Thoracic aorta (tissue), 2 donors: ENCODE data around the gene COL7A1. TPM values are rescaled to one million over a fixed set of nuclear protein-coding genes. Genes with fewer than 3 reads are reported as not detected.

Experiments
- ATAC-seq: fragments of 150-250 bp; one replicate; pipeline ENCODE4 v1.8.0; 2017; ENCODE audit warnings: low read depth; ENCODE audit not compliant: insufficient number of reproducible peaks, low FRiP score
- DNase-seq: peaks from one replicate; pipeline ENCODE4 v3.0.0-alpha.2; 2020; ENCODE audit warnings: low spot score
- H3K27ac ChIP-seq, 2 donors: fragments of 200-600 bp; sonication (generic); 1 replicate in 1 of 2; 2 replicates in 1 of 2; pipeline ENCODE4 v1.5.1; 2016; ENCODE audit warnings: mild to moderate bottlenecking in 2 of 2, moderate library complexity in 2 of 2
- H3K27me3 ChIP-seq: fragments of 200-600 bp; sonication (generic); replicated peaks from 2 replicates; pipeline ENCODE4 v1.6.0; 2016; ENCODE audit warnings: mild to moderate bottlenecking; ENCODE audit not compliant: insufficient read depth
- H3K36me3 ChIP-seq: fragments of 200-600 bp; sonication (generic); one replicate; pipeline ENCODE4 v1.5.1; 2016
- H3K4me1 ChIP-seq, 2 donors: fragments of 200-600 bp; sonication (generic); 1 replicate in 1 of 2; 2 replicates in 1 of 2; pipeline versions ENCODE4 v1.5.1 to v1.6.0; 2016; ENCODE audit warnings: low read depth in 2 of 2, mild to moderate bottlenecking in 1 of 2; ENCODE audit not compliant: control insufficient read depth in 1 of 2
- H3K4me3 ChIP-seq: fragments of 200-600 bp; sonication (generic); 2 replicates; pipeline ENCODE4 v1.5.1; 2016; ENCODE audit warnings: mild to moderate bottlenecking
- H3K9me3 ChIP-seq: fragments of 200-600 bp; sonication (generic); 2 replicates; pipeline ENCODE4 v1.5.1; 2016
- CTCF ChIP-seq: fragments of 200-600 bp; sonication (generic); IDR thresholded peaks from one replicate; pipeline ENCODE4 v1.5.1; 2019; ENCODE audit warnings: antibody characterized with exemption
- total RNA-seq, 2 donors: library from RNA; depleted of rRNA; stranded (reverse); fragments of >200 nt; gene quantifications; one replicate each; pipeline versions ENCODE4 v1.1.0 to v1.2.3, GENCODE V29; 2016

Gene COL7A1
- total RNA-seq, 2 donors from 2014 or later = 16.4 to 26.7 TPM

GRCh38 chr3:48566401-48566760 lies 28.7 kb downstream of the COL7A1 start:
- H3K4me1 ChIP-seq = peaks cover 0 to 3% of the 10 kb centered on the region in 2 donors
- no peak overlapping the region for H3K27ac ChIP-seq
- no peak overlapping the region for H3K4me3 ChIP-seq
- no peaks in the 10 kb centered on the region for H3K9me3 ChIP-seq
- no peak for TF ChIP-seq CTCF
- no peaks in the 10 kb centered on the region for H3K27me3 ChIP-seq
- no peaks in the 10 kb centered on the region for H3K36me3 ChIP-seq
- no peak for DNase-seq
- ATAC-seq = no peak

GRCh38 chr3:48565591-48566400 lies 29.3 kb downstream of the COL7A1 start:
- no peaks in the 10 kb centered on the region for H3K27me3 ChIP-seq
- no peak for ATAC-seq
- no peaks in the 10 kb centered on the region for H3K36me3 ChIP-seq
- H3K9me3 ChIP-seq = no peaks in the 10 kb centered on the region
- no peak for DNase-seq
- H3K27ac ChIP-seq = no peak overlapping the region
- peaks cover 2 to 9% of the 10 kb centered on the region in 2 donors for H3K4me1 ChIP-seq
- H3K4me3 ChIP-seq = no peak overlapping the region
- no peak for TF ChIP-seq CTCF

- Histone ChIP-seq H3K9me3 (no peaks in the 10 kb centered on the region), H3K4me3 (no peak overlapping the region), H3K27ac (no peak overlapping the region), H3K27me3 (no peaks in the 10 kb centered on the region), H3K36me3 (no peaks in the 10 kb centered on the region), H3K4me1 (peaks cover 8 to 15% of the 10 kb centered on the region in 2 donors)
- DNase-seq = no peak
- ATAC-seq = no peak
- TF ChIP-seq CTCF = no peak
These were observed 29.9 kb downstream of the COL7A1 start for GRCh38 chr3:48565186-48565585.

GRCh38 chr3:48564667-48565066 lies 30.5 kb downstream of the COL7A1 start:
- TF ChIP-seq CTCF = no peak
- Histone ChIP-seq H3K27ac (no peak overlapping the region), H3K4me3 (no peak overlapping the region), H3K4me1 (peaks cover 11 to 20% of the 10 kb centered on the region in 2 donors), H3K27me3 (no peaks in the 10 kb centered on the region), H3K9me3 (no peaks in the 10 kb centered on the region), H3K36me3 (no peaks in the 10 kb centered on the region)
- no peak for DNase-seq
- no peak for ATAC-seq

- TF ChIP-seq CTCF = no peak
- no peaks in the 10 kb centered on the region for H3K27me3 ChIP-seq
- no peaks in the 10 kb centered on the region for H3K36me3 ChIP-seq
- H3K4me3 ChIP-seq = no peak overlapping the region
- ATAC-seq = no peak
- H3K9me3 ChIP-seq = no peaks in the 10 kb centered on the region
- H3K4me1 ChIP-seq = peaks cover 11 to 26% of the 10 kb centered on the region in 2 donors
- no peak overlapping the region for H3K27ac ChIP-seq
- DNase-seq = no peak
These were observed 31.1 kb downstream of the COL7A1 start for GRCh38 chr3:48564022-48564421.
